Endothelial cell (in vitro differentiated cells): ENCODE data around the gene AKNA. TPM values are rescaled to one million over a fixed set of nuclear protein-coding genes. Genes with fewer than 3 reads are reported as not detected.

ENCODE experiments used
- DNase-seq: peaks from one replicate; pipeline ENCODE4 v3.0.0; 2021; ENCODE audit warnings: low spot score
- H3K27ac Mint-ChIP-seq: one replicate; pipeline ENCODE4 v1.8.0; 2021; ENCODE audit warnings: mixed read lengths, inconsistent platforms; ENCODE audit not compliant: unreplicated experiment
- H3K27me3 Mint-ChIP-seq: one replicate; pipeline ENCODE4 v1.8.0; 2021; ENCODE audit warnings: mild to moderate bottlenecking, moderate library complexity, mixed read lengths, inconsistent platforms; ENCODE audit not compliant: unreplicated experiment
- H3K36me3 Mint-ChIP-seq: one replicate; pipeline ENCODE4 v1.8.0; 2021; ENCODE audit warnings: mild to moderate bottlenecking, low read depth, mixed read lengths, inconsistent platforms; ENCODE audit not compliant: unreplicated experiment
- H3K4me1 Mint-ChIP-seq: one replicate; pipeline ENCODE4 v1.8.0; 2021; ENCODE audit warnings: mild to moderate bottlenecking, mixed read lengths, inconsistent platforms; ENCODE audit not compliant: unreplicated experiment
- H3K4me3 Mint-ChIP-seq: one replicate; pipeline ENCODE4 v1.8.0; 2021; ENCODE audit warnings: mild to moderate bottlenecking, mixed read lengths, inconsistent platforms; ENCODE audit not compliant: unreplicated experiment
- H3K9me3 Mint-ChIP-seq: one replicate; pipeline ENCODE4 v1.8.0; 2021; ENCODE audit warnings: mixed read lengths, inconsistent platforms; ENCODE audit not compliant: unreplicated experiment
- CTCF ChIP-seq: fragments of 200-600 bp; sonication (generic); IDR thresholded peaks from one replicate; pipeline ENCODE4 v1.5.0; 2021; ENCODE audit warnings: antibody characterized with exemption; ENCODE audit not compliant: unreplicated experiment
- total RNA-seq: library from RNA; stranded (reverse); fragmentation: NEBNext Ultra II Directional; extraction: Animal tissue kit (Norgen Biotek cat#: 25700); gene quantifications from one replicate; pipeline ENCODE4 v1.2.1, GENCODE V29; 2021; ENCODE audit not compliant: unreplicated experiment

The AKNA gene
- total RNA-seq, 1 donor from 2014 or later = 79.1 TPM

DNA sequence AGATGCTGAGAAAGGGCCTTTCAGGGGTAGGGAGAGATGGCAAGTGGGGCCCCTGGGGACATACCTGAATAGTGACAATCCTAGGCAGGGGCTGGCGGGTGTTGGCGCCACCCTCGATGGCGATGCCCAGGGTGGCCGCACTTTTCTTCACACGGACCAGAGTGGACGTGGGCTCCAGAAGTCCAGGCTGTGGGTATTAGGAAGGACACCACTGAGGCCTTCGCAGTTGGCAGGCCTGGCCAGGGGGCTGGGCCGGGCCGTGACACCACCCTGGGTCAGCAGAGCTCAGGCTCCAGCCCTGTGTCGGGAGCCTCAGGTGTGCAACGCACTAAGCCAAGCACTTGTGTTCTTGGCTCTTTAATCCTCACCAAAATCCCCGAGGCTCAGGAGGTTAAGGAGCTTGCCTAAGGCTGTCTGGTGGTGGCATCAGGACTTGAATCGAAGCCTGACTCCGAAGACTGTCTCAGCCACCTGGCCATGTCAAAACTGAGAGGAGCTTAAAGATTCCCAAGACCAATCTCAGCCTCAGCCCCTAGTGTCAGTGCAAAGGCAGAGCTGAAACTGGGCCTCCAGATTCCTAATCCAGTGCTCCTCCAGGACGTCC, 15.5 kb upstream of the AKNA start:
- DNase-seq = no peak
- Mint-ChIP-seq H3K4me3 (no peak overlapping the region), H3K4me1 (peaks cover 6% of the 10 kb centered on the region), H3K9me3 (no peaks in the 10 kb centered on the region), H3K36me3 (no peaks in the 10 kb centered on the region), H3K27me3 (peaks cover 2% of the 10 kb centered on the region), H3K27ac (no peak overlapping the region)
- TF ChIP-seq CTCF = no peak

GRCh38 chr9:114401344-114401743, 13.6 kb upstream of the AKNA start:
- Mint-ChIP-seq H3K4me3 (no peak overlapping the region), H3K9me3 (no peaks in the 10 kb centered on the region), H3K27ac (no peak overlapping the region), H3K27me3 (peaks cover 6% of the 10 kb centered on the region), H3K36me3 (no peaks in the 10 kb centered on the region), H3K4me1 (peaks cover 15% of the 10 kb centered on the region)
- TF ChIP-seq CTCF = no peak
- DNase-seq = no peak

DNA sequence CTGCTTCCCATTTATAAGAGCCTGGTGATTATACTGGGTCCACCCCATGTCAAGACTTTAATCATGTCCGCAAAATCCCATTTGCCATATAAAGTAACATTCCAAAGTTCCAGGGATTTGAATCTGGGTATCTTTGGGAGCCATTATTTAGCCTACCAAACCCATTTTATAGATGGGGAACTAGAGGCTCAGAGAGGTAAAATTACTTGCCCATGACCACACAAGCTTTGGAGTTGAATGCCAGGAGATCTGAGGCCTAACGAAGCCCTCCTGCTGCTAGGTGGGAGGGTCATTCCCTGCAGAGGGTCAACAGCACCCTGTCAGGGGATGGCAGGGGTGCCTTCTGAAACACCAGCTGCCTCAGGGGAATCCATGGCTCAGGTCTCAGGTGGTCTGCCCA, 13.0 kb upstream of the AKNA start:
- H3K36me3 Mint-ChIP-seq = no peaks in the 10 kb centered on the region
- H3K4me3 Mint-ChIP-seq = no peak overlapping the region
- no peaks in the 10 kb centered on the region for H3K9me3 Mint-ChIP-seq
- H3K27me3 Mint-ChIP-seq = peaks cover 6% of the 10 kb centered on the region
- no peak for TF ChIP-seq CTCF
- H3K27ac Mint-ChIP-seq = no peak overlapping the region
- no peak for DNase-seq
- peaks cover 15% of the 10 kb centered on the region for H3K4me1 Mint-ChIP-seq

GRCh38 chr9:114400219-114400618, 12.4 kb upstream of the AKNA start:
- H3K27me3 Mint-ChIP-seq = peaks cover 6% of the 10 kb centered on the region
- no peak for DNase-seq
- no peak overlapping the region for H3K27ac Mint-ChIP-seq
- peaks cover 18% of the 10 kb centered on the region for H3K4me1 Mint-ChIP-seq
- H3K4me3 Mint-ChIP-seq = no peak overlapping the region
- H3K36me3 Mint-ChIP-seq = no peaks in the 10 kb centered on the region
- no peaks in the 10 kb centered on the region for H3K9me3 Mint-ChIP-seq
- TF ChIP-seq CTCF = no peak

GRCh38 chr9:114399381-114399780, 11.6 kb upstream of the AKNA start:
- Mint-ChIP-seq H3K27me3 (peaks cover 6% of the 10 kb centered on the region), H3K9me3 (no peaks in the 10 kb centered on the region), H3K27ac (no peak overlapping the region), H3K36me3 (no peaks in the 10 kb centered on the region), H3K4me3 (no peak overlapping the region), H3K4me1 (peaks cover 20% of the 10 kb centered on the region)
- DNase-seq = no peak
- TF ChIP-seq CTCF = no peak
